GM10266 (cell line): Measurements from ENCODE around the gene HECW1.
"Not testable (repeated sequence)": the region's sequence is repeated elsewhere in the genome, so short reads cannot be mapped to it uniquely, and the experiment has no call there.

Experiments
- DNase-seq: peaks from one replicate; pipeline ENCODE4 v3.0.0; 2012; ENCODE audit errors: extremely low spot score
- CTCF ChIP-seq: IDR thresholded peaks from 2 replicates; pipeline ENCODE4 v1.5.1; 2012; ENCODE audit warnings: mild to moderate bottlenecking, low read depth; ENCODE audit not compliant: control insufficient read depth, insufficient read depth; ENCODE audit errors: missing control alignments

HECW1 gene

DNA sequence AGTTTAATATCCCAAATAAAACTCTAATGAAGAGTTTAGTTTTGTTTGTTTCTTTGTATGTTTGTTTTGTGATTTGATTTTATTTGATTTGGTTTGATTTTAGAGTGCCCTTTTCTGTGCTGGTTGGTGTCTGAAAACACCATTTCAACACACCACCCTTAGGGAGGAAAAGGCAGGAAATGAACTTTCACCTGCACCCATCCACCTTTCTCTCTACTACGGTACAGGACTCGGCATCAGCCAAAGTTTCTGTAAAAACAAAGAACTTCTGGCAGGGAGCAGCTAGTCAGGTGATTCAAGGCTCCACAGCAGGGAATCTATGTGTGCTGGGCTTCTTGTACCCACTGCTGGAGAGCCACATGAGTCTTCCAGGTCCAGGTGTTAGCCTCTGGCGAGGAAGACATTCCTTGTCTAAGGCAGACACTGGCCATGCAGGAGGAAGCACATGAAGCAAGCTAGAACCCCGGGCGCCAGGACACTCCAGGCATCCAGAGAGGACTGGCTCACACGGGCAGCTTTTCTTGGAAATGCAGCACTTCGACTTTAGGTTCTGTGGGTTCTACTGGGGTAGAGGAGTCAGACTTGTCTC is 448.4 kb downstream of the HECW1 start:
- DNase-seq = no peak
- no peak for TF ChIP-seq CTCF

- no peak for DNase-seq
- no peak for TF ChIP-seq CTCF
Measured at GRCh38 chr7:43562383-43562782, 449.9 kb downstream of the HECW1 start.

DNA sequence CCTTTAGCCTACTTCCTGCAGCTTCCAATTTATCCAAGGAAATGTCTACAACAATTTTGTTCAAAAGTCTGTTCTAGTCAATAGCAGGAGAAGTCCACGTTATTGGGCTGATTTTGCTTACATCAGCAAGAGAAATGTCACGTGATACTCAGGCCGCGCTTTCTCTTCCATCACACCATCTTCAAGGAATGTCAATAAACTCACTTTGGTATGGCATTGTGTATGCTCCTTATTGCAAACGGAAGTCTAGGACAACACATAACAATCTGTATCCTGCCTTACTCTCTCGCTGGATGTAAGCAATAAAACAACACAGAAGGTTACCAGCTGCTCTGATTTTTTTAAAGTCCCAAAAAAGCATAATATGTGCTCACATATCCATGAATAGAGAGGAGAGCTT is 453.3 kb downstream of the HECW1 start:
- no peak for DNase-seq
- TF ChIP-seq CTCF = no peak

- no peak for DNase-seq
Measured at GRCh38 chr7:43568529-43568928, 456.1 kb downstream of the HECW1 start.

DNA sequence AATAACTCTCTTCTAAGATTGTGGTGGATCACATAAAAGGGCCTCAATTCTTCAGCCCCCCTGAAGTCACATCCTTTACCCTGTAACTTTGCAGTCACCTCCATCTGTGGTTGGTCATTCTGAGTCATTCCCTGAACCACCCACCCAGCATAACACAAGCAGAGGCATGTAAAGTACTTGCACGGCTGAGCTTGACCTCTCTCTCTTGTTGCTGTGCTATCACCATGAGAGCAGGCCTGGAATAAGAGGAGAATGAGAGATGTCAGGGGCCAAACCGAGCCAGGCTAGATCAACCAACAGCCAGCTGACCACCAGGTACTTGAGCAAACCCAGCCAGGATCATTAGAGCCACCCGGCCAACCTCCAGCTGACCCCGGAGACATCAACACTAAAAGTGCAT is 457.0 kb downstream of the HECW1 start:
- DNase-seq = peak; percentile 55
- no peak for TF ChIP-seq CTCF

More at GRCh38 chr7:43568529-43568928, 456.1 kb downstream of the HECW1 start:
- TF ChIP-seq CTCF = no peak

GRCh38 chr7:43570688-43571365 is 458.4 kb downstream of the HECW1 start:
- TF ChIP-seq CTCF = no peak
- DNase-seq = peak; percentile 28

- DNase-seq = no peak
- no peak for TF ChIP-seq CTCF
Measured at GRCh38 chr7:43572516-43573049, 460.1 kb downstream of the HECW1 start.

DNA sequence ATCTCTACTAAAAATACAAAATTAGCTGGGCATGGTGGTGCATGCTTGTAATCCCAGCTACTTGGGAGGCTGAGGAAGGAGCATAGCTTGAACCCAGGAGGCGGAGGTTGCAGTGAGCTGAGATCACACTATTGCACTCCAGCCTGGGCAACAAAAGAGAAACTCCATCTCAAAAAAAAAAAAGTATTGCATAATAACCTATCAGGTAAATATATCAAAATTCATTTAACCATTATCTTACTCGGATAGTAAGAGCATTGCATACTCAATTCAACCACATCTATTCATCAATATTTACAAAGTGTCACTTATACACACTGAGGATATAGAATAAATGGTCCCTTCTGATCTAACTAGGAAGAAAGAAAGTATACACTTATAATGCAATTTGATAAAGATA is 461.4 kb downstream of the HECW1 start:
- DNase-seq = not testable (repeated sequence)
